ENCODE results near the gene CZIB. TPM values are rescaled to one million over a fixed set of nuclear protein-coding genes. Genes with fewer than 3 reads are reported as not detected.

Gene CZIB
- total and polyA plus RNA-seq, 2 of the 13 experiments (the other 11 are each of a cell fraction or from before 2014, with no cell fraction given) = 49.2 to 67.0 TPM

DNA sequence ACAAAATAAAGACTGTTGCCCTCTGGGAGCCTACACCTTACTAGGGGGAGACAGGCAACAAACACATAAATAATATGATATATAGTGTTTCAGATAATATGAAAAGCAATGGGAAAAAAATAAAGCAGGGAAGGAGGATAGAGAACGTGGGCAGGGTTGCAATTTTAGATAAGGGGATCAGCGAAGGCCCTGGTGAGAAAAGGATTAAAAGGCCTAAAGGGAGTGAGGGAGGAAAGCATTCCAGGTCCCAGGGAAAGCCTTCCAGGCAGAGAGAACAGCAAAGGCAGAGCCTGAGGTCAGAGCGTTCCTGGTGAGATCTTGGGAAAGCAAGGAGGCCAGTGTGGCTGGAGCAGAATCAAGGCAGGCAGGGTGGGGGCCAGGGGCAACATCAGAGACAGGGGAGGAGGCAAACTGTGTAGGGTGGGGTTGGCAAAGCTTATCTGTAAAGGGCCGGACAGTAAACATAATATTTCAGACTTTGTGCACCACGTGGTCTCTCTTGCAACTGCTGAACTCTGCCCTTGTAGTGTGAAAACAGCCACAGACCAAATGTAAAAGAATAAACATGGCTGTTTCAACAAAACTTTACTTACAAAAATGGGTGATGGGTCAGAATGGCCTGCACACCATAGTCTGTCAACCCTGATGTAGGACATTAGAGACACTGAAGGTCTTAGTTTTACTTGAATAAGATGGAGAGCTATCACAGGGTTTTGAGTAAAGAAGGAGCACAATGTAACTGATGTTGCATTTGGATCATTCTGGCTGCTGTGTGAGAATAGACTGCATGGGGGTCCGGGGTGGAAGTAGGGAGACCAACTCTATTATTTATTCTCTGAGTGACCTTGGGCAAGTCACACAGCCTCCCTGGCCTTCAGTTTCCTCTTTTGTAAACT, 37.1 kb downstream of the CZIB start (continued):
- TF ChIP-seq ZNF292 (CRISPR knock-in tag; IDR thresholded peaks at IDR 0.05; ENCODE audit: borderline replicate concordance, low read depth) = peak; percentile 80
- no peak; the same call in 1 of the 2 replicates for TF ChIP-seq RNF219 (CRISPR knock-in tag; IDR thresholded peaks at IDR 0.05)
- TF ChIP-seq SNAPC2 (CRISPR knock-in tag; IDR thresholded peaks at IDR 0.05) = no peak
- TF ChIP-seq ARNTL (CRISPR knock-in tag; IDR thresholded peaks at IDR 0.05) = peak; percentile 86; the same call in 1 of the 2 replicates
- peak; percentile 47; the same call in 1 of the 2 replicates for TF ChIP-seq HDAC1 (CRISPR knock-in tag; IDR thresholded peaks at IDR 0.05)
- TF ChIP-seq, protein P1, sequence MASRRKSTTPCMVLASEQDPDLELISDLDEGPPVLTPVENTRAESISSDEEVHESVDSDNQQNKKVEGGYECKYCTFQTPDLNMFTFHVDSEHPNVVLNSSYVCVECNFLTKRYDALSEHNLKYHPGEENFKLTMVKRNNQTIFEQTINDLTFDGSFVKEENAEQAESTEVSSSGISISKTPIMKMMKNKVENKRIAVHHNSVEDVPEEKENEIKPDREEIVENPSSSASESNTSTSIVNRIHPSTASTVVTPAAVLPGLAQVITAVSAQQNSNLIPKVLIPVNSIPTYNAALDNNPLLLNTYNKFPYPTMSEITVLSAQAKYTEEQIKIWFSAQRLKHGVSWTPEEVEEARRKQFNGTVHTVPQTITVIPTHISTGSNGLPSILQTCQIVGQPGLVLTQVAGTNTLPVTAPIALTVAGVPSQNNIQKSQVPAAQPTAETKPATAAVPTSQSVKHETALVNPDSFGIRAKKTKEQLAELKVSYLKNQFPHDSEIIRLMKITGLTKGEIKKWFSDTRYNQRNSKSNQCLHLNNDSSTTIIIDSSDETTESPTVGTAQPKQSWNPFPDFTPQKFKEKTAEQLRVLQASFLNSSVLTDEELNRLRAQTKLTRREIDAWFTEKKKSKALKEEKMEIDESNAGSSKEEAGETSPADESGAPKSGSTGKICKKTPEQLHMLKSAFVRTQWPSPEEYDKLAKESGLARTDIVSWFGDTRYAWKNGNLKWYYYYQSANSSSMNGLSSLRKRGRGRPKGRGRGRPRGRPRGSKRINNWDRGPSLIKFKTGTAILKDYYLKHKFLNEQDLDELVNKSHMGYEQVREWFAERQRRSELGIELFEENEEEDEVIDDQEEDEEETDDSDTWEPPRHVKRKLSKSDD (CRISPR knock-in tag; IDR thresholded peaks at IDR 0.05; ENCODE audit: low read depth) = peak; percentile 49; the same call in 1 of the 2 replicates
- no peak; the same call in 1 of the 2 replicates for TF ChIP-seq ZFP36L1 (CRISPR knock-in tag; IDR thresholded peaks at IDR 0.05)
- TF ChIP-seq NFYC (CRISPR knock-in tag; IDR thresholded peaks at IDR 0.05) = no peak
- peak; percentile 76 for TF ChIP-seq HOXA3 (CRISPR knock-in tag; IDR thresholded peaks at IDR 0.05)
- TF ChIP-seq PHF8 (CRISPR knock-in tag; IDR thresholded peaks at IDR 0.05) = peak; percentile 37; the same call in 1 of the 2 replicates
- TF ChIP-seq, protein P2, sequence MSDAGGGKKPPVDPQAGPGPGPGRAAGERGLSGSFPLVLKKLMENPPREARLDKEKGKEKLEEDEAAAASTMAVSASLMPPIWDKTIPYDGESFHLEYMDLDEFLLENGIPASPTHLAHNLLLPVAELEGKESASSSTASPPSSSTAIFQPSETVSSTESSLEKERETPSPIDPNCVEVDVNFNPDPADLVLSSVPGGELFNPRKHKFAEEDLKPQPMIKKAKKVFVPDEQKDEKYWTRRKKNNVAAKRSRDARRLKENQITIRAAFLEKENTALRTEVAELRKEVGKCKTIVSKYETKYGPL (CRISPR knock-in tag; IDR thresholded peaks at IDR 0.05) = no peak
- no peak for TF ChIP-seq ZNF567 (CRISPR knock-in tag; IDR thresholded peaks at IDR 0.05; ENCODE audit: borderline replicate concordance)
- no peak for TF ChIP-seq RFX1 (IDR thresholded peaks at IDR 0.05)
- no peak for TF ChIP-seq ZNF34 (CRISPR knock-in tag; IDR thresholded peaks at IDR 0.05; ENCODE audit: borderline replicate concordance)
- no peak for TF ChIP-seq ARID2 (CRISPR knock-in tag; IDR thresholded peaks at IDR 0.05; ENCODE audit: borderline replicate concordance)
- 0 out of 2 replicates have a peak, but pooled peaks have one; percentile 5 for TF ChIP-seq NFE2L2 (IDR thresholded peaks at IDR 0.05; ENCODE audit: low read length)
- no peak for TF ChIP-seq ZNF543 (CRISPR knock-in tag; IDR thresholded peaks at IDR 0.05)
- no peak for TF ChIP-seq ZMYM2 (CRISPR knock-in tag; IDR thresholded peaks at IDR 0.05)
- TF ChIP-seq ZNF720 (CRISPR knock-in tag; IDR thresholded peaks at IDR 0.05) = no peak
- no peak for TF ChIP-seq FOXM1 (CRISPR knock-in tag; IDR thresholded peaks at IDR 0.05)
- TF ChIP-seq ZNF784 (CRISPR knock-in tag; IDR thresholded peaks at IDR 0.05; ENCODE audit: borderline replicate concordance) = no peak
- peak; percentile 80; the same call in 1 of the 2 replicates for TF ChIP-seq THAP11 (CRISPR knock-in tag; IDR thresholded peaks at IDR 0.05)
- no peak for TF ChIP-seq ZNF570 (CRISPR knock-in tag; IDR thresholded peaks at IDR 0.05; ENCODE audit: borderline replicate concordance)

Measured in HepG2 (cell line).